Liver (tissue), 9 donors: ENCODE data around the gene ACOXL. TPM values are rescaled to one million over a fixed set of nuclear protein-coding genes. Genes with fewer than 3 reads are reported as not detected.

Source experiments
- DNase-seq: peaks from one replicate; pipeline ENCODE4 v3.0.0-alpha.2; 2017; ENCODE audit warnings: low spot score
- H3K27ac ChIP-seq, 2 donors: one replicate each; pipeline ENCODE4 v1.7.0; 2013; ENCODE audit warnings: inconsistent platforms in 2 of 2, low read length in 2 of 2, control low read depth in 1 of 2, low read depth in 1 of 2, mild to moderate bottlenecking in 1 of 2
- H3K27me3 ChIP-seq, 4 donors: one replicate each; pipeline versions ENCODE4 v1.6.1 to v1.7.0; 2013; ENCODE audit warnings: low read length in 3 of 4, inconsistent platforms in 1 of 4, mild to moderate bottlenecking in 1 of 4, moderate library complexity in 1 of 4; ENCODE audit not compliant: control insufficient read depth in 4 of 4, insufficient read depth in 4 of 4
- H3K36me3 ChIP-seq, 4 donors: one replicate each; pipeline versions ENCODE4 v1.6.1 to v1.7.0; 2013; ENCODE audit warnings: low read length in 3 of 4, mild to moderate bottlenecking in 3 of 4, low read depth in 1 of 4, moderate library complexity in 1 of 4; ENCODE audit not compliant: control insufficient read depth in 4 of 4, insufficient read depth in 3 of 4
- H3K4me1 ChIP-seq, 4 donors: one replicate each; pipeline versions ENCODE4 v1.6.1 to v1.7.0; 2013; ENCODE audit warnings: low read length in 3 of 4, mild to moderate bottlenecking in 3 of 4, moderate library complexity in 1 of 4; ENCODE audit not compliant: control insufficient read depth in 4 of 4, insufficient read depth in 4 of 4
- H3K4me3 ChIP-seq, 3 donors: one replicate each; pipeline versions ENCODE4 v1.6.1 to v1.7.0; 2013; ENCODE audit warnings: low read length in 3 of 3, control low read depth in 1 of 3, low read depth in 1 of 3, mild to moderate bottlenecking in 1 of 3
- H3K9ac ChIP-seq, 2 donors: one replicate each; pipeline ENCODE4 v1.7.0; 2013; ENCODE audit warnings: low read length in 2 of 2, mild to moderate bottlenecking in 2 of 2, moderate library complexity in 2 of 2, control low read depth in 1 of 2, low read depth in 1 of 2
- H3K9me3 ChIP-seq, 4 donors: one replicate each; pipeline versions ENCODE4 v1.6.1 to v1.7.0; 2013; ENCODE audit warnings: low read length in 3 of 4; ENCODE audit not compliant: control insufficient read depth in 4 of 4
- ATF3 ChIP-seq: IDR thresholded peaks from 2 replicates; pipeline ENCODE4 v1.6.1; 2016; ENCODE audit warnings: antibody characterized with exemption
- CTCF ChIP-seq: fragments of 150-350 bp; IDR thresholded peaks from 2 replicates; pipeline ENCODE4 v1.5.1; 2017; ENCODE audit warnings: improper control_type of control experiment, low read depth, low read length; ENCODE audit not compliant: missing input control
- FOXA1 ChIP-seq: IDR thresholded peaks from 2 replicates; pipeline ENCODE4 v1.6.1; 2016; ENCODE audit warnings: antibody characterized with exemption
- GABPA ChIP-seq, 2 donors: IDR thresholded peaks in 1 of 2; conservative IDR thresholded peaks in 1 of 2; 2 replicates each; pipeline ENCODE4 v1.6.1; 2016; ENCODE audit warnings: antibody characterized with exemption in 2 of 2, mild to moderate bottlenecking in 1 of 2, moderate library complexity in 1 of 2
- HNF4A ChIP-seq, 2 donors: conservative IDR thresholded peaks; 2 replicates each; pipeline ENCODE4 v1.6.1; 2016; ENCODE audit warnings: antibody characterized with exemption in 2 of 2, mild to moderate bottlenecking in 2 of 2
- HNF4G ChIP-seq: IDR thresholded peaks from 2 replicates; pipeline ENCODE4 v1.6.1; 2016; ENCODE audit warnings: antibody characterized with exemption
- JUND ChIP-seq, 2 donors: IDR thresholded peaks; 2 replicates each; pipeline ENCODE4 v1.6.1; 2016; ENCODE audit warnings: antibody characterized with exemption in 2 of 2
- MAX ChIP-seq: IDR thresholded peaks from 2 replicates; pipeline ENCODE4 v1.6.1; 2016; ENCODE audit warnings: antibody characterized with exemption
- NR2F2 ChIP-seq: IDR thresholded peaks from 2 replicates; pipeline ENCODE4 v1.6.1; 2016; ENCODE audit warnings: antibody characterized with exemption
- RAD21 ChIP-seq, 2 donors: IDR thresholded peaks; 2 replicates each; pipeline ENCODE4 v1.6.1; 2016; ENCODE audit warnings: antibody characterized with exemption in 2 of 2, mild to moderate bottlenecking in 2 of 2
- REST ChIP-seq: IDR thresholded peaks from 2 replicates; pipeline ENCODE4 v1.6.1; 2016; ENCODE audit warnings: antibody characterized with exemption, mild to moderate bottlenecking
- RXRA ChIP-seq, 2 donors: IDR thresholded peaks; 2 replicates each; pipeline ENCODE4 v1.6.1; 2017 to 2018; ENCODE audit warnings: antibody characterized with exemption in 2 of 2, mild to moderate bottlenecking in 1 of 2
- SP1 ChIP-seq: IDR thresholded peaks from 2 replicates; pipeline ENCODE4 v1.6.1; 2018; ENCODE audit warnings: antibody characterized with exemption, mild to moderate bottlenecking
- TAF1 ChIP-seq: conservative IDR thresholded peaks from 2 replicates; pipeline ENCODE4 v1.6.1; 2016; ENCODE audit warnings: antibody characterized with exemption, mild to moderate bottlenecking
- YY1 ChIP-seq: IDR thresholded peaks from 2 replicates; pipeline ENCODE4 v1.6.1; 2016; ENCODE audit warnings: antibody characterized with exemption, mild to moderate bottlenecking
- ZBTB33 ChIP-seq: IDR thresholded peaks from 2 replicates; pipeline ENCODE4 v1.6.1; 2016; ENCODE audit warnings: antibody characterized with exemption
- WGBS: extraction: QIAGEN DNeasy Blood & Tissue Kit; methylation state at CpG from one replicate; pipeline ENCODE4 v1.1.7; 2013; 5-methylcytosine and 5-hydroxymethylcytosine counted together
- polyA plus RNA-seq, 2 donors: library from polyadenylated mRNA; stranded (reverse) in 1 of 2; unstranded in 1 of 2; fragments of 200-250 nt in 1 of 2; fragments of >200 nt in 1 of 2; fragmentation: Nextera tagmentation in 1 of 2; extraction: Ambion mirVana in 1 of 2; gene quantifications; one replicate each; pipeline versions ENCODE4 v1.2.1 to v1.2.3, GENCODE V29; 2013 to 2015
- total RNA-seq, 2 donors: library from RNA; depleted of rRNA; stranded (reverse); fragments of >200 nt; gene quantifications; one replicate each; pipeline ENCODE4 v1.2.3, GENCODE V29; 2014
- donor health status: healthy.
- donor health status: healthy.
- donor health status: healthy.
- donor health status: healthy.
- donor health status: healthy.

ACOXL gene
- total and polyA plus RNA-seq, 4 donors = 0.07 TPM; not detected in 3

- no peaks in the 10 kb centered on the region for H3K4me1 ChIP-seq
- no peak overlapping the region for H3K4me3 ChIP-seq
- no peaks in the 10 kb centered on the region for H3K36me3 ChIP-seq
- TF ChIP-seq GABPA (IDR thresholded peaks at IDR 0.05 in 1 of 2, conservative IDR thresholded peaks at IDR 0.05 in 1 of 2) (no peak), RXRA (IDR thresholded peaks at IDR 0.05) (no peak), ATF3 (no peak), HNF4G (no peak), JUND (IDR thresholded peaks at IDR 0.05) (no peak), HNF4A (conservative IDR thresholded peaks at IDR 0.05) (no peak), RAD21 (IDR thresholded peaks at IDR 0.05) (no peak), SP1 (no peak), MAX (no peak), CTCF (no peak), YY1 (no peak), FOXA1 (no peak), REST (no peak), TAF1 (no peak), NR2F2 (no peak), ZBTB33 (no peak)
- H3K9me3 ChIP-seq = no peaks in the 10 kb centered on the region
- no peak for DNase-seq
- H3K27me3 ChIP-seq = no peaks in the 10 kb centered on the region
- no peak overlapping the region for H3K9ac ChIP-seq
- no peak overlapping the region for H3K27ac ChIP-seq
- WGBS = 46% methylated on average over 18 of the region's 18 CpGs
Measured at GRCh38 chr2:110877031-110877827, 144.9 kb downstream of the ACOXL start.
